ENCODE results near the gene FAM20B. TPM values are rescaled to one million over a fixed set of nuclear protein-coding genes. Genes with fewer than 3 reads are reported as not detected.

The FAM20B gene
- total and polyA plus RNA-seq, 2 of the 8 experiments (the other 6 are each of a cell fraction or from before 2014, with no cell fraction given): 8.3 to 36.6 TPM

DNA sequence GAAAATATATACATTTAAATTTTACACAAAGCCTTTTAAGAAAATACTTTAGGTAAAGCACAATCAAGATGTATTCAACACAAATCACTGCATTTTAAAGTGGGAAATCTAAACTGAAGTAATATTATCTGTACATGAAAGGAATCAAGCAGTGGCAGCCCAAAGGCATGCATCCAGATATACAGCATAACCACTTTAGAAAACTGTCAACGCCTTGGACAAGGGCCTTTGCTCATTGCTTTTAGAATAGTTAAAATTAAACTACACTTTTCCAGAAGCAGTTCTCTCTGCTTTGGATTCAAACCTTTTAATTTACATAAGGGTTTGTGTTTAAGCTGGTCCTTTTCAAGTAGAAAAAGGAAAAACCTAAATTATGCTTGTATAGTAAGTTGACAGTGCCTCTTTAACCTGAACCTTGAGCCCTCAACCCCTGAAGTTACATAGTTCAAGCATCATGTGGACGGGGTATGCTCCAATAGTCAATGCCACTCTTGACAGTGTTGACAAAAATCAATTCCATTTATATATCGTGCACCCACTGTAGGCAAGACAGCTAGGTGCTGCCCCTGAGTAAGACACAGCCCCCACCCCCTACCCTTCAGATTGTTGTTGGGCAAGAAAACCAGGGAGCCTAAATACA lies 79.0 kb downstream of the FAM20B start (continued):
- no peak for TF ChIP-seq SP2 (IDR thresholded peaks at IDR 0.05; ENCODE audit: low read length)
- TF ChIP-seq NRF1 (IDR thresholded peaks at IDR 0.05; ENCODE audit: low read depth, low read length): no peak
- no peak for TF ChIP-seq RFX5 (IDR thresholded peaks at IDR 0.05; ENCODE audit: borderline replicate concordance, low read depth, low read length)
- no peak for TF ChIP-seq CREB1 (IDR thresholded peaks at IDR 0.05)
